Mesenchymal stem cell (in vitro differentiated cells and primary cell): ENCODE measurements around the gene GGT6.
A peak's percentile ranks its signal among the peaks of the same experiment; 100 is the strongest.

ENCODE experiments used
- DNase-seq: peaks from one replicate; pipeline ENCODE4 v3.0.0-alpha.2; 2013
- H2AFZ ChIP-seq: one replicate; pipeline ENCODE4 v1.6.1; 2013; ENCODE audit warnings: low read depth, mild to moderate bottlenecking, control low read depth, inconsistent platforms, low read length, moderate library complexity
- H2AK5ac ChIP-seq: 2 replicates; pipeline ENCODE4 v1.6.1; 2013; ENCODE audit warnings: low read length, moderate library complexity, mild to moderate bottlenecking, inconsistent platforms; ENCODE audit not compliant: severe bottlenecking
- H2BK120ac ChIP-seq: one replicate; pipeline ENCODE4 v1.6.1; 2013; ENCODE audit warnings: low read depth, mild to moderate bottlenecking, inconsistent platforms, low read length, moderate library complexity
- H2BK12ac ChIP-seq, 2 experiments: one replicate each; pipeline ENCODE4 v1.6.1; 2013; ENCODE audit warnings: inconsistent platforms in 2 of 2, low read length in 2 of 2, mild to moderate bottlenecking in 2 of 2, moderate library complexity in 2 of 2, control low read depth in 1 of 2
- H2BK15ac ChIP-seq: one replicate; pipeline ENCODE4 v1.6.1; 2013; ENCODE audit warnings: mild to moderate bottlenecking, low read depth, inconsistent platforms; ENCODE audit not compliant: poor library complexity, severe bottlenecking
- H2BK5ac ChIP-seq: 2 replicates; pipeline ENCODE4 v1.6.1; 2013; ENCODE audit warnings: low read depth, mild to moderate bottlenecking, low read length, control low read depth, inconsistent platforms; ENCODE audit not compliant: poor library complexity, severe bottlenecking
- H3K14ac ChIP-seq, 2 experiments: one replicate each; pipeline ENCODE4 v1.6.1; 2013; ENCODE audit warnings: inconsistent platforms in 2 of 2, low read length in 2 of 2, control low read depth in 1 of 2, mild to moderate bottlenecking in 1 of 2, moderate library complexity in 1 of 2
- H3K18ac ChIP-seq, 2 experiments: one replicate each; pipeline ENCODE4 v1.6.1; 2013; ENCODE audit warnings: inconsistent platforms in 2 of 2, low read length in 2 of 2, control low read depth in 1 of 2, low read depth in 1 of 2, mild to moderate bottlenecking in 1 of 2
- H3K23ac ChIP-seq, 2 experiments: one replicate each; pipeline ENCODE4 v1.6.1; 2013; ENCODE audit warnings: inconsistent platforms in 2 of 2, low read length in 2 of 2, mild to moderate bottlenecking in 2 of 2, moderate library complexity in 2 of 2, control low read depth in 1 of 2
- H3K27ac ChIP-seq: 2 replicates; pipeline ENCODE4 v1.5.1; 2013; ENCODE audit warnings: mild to moderate bottlenecking, moderate library complexity, low read length, control low read depth, inconsistent platforms; ENCODE audit not compliant: poor library complexity, severe bottlenecking
- H3K27me3 ChIP-seq, 2 experiments: 2 replicates each; pipeline versions ENCODE4 v1.6.1 to v1.7.0; 2013; ENCODE audit warnings: low read length in 2 of 2, mild to moderate bottlenecking in 2 of 2, moderate library complexity in 2 of 2, control low read depth in 1 of 2, inconsistent platforms in 1 of 2; ENCODE audit not compliant: control insufficient read depth in 1 of 2, insufficient read depth in 1 of 2
- H3K36me3 ChIP-seq, 2 experiments: 2 replicates each; pipeline versions ENCODE4 v1.6.1 to v1.7.0; 2013; ENCODE audit warnings: low read length in 2 of 2, control low read depth in 1 of 2, inconsistent platforms in 1 of 2, low read depth in 1 of 2, mild to moderate bottlenecking in 1 of 2; ENCODE audit not compliant: insufficient read depth in 2 of 2, control insufficient read depth in 1 of 2
- H3K4ac ChIP-seq, 2 experiments: one replicate each; pipeline ENCODE4 v1.6.1; 2013; ENCODE audit warnings: inconsistent platforms in 2 of 2, low read length in 2 of 2, mild to moderate bottlenecking in 2 of 2, moderate library complexity in 2 of 2, control low read depth in 1 of 2, low read depth in 1 of 2
- H3K4me1 ChIP-seq: 2 replicates; pipeline ENCODE4 v1.6.1; 2013; ENCODE audit warnings: low read depth, low read length, control low read depth; ENCODE audit not compliant: control insufficient read depth, insufficient read depth
- H3K4me2 ChIP-seq: 2 replicates; pipeline ENCODE4 v1.6.1; 2013; ENCODE audit warnings: low read length, mild to moderate bottlenecking, inconsistent platforms; ENCODE audit not compliant: poor library complexity, severe bottlenecking
- H3K4me3 ChIP-seq, 2 experiments: 2 replicates each; pipeline versions ENCODE4 v1.5.1 to v1.7.0; 2013; ENCODE audit warnings: low read length in 2 of 2, mild to moderate bottlenecking in 2 of 2, control low read depth in 1 of 2, low read depth in 1 of 2; ENCODE audit not compliant: insufficient read depth in 1 of 2
- H3K79me1 ChIP-seq: replicated peaks from 2 replicates; pipeline ENCODE4 v1.6.1; 2013; ENCODE audit warnings: mild to moderate bottlenecking, control low read depth, low read length, inconsistent platforms; ENCODE audit not compliant: poor library complexity, severe bottlenecking
- H3K9ac ChIP-seq: 2 replicates; pipeline ENCODE4 v1.7.0; 2013; ENCODE audit warnings: mild to moderate bottlenecking, low read length, moderate library complexity
- H3K9me3 ChIP-seq: 2 replicates; pipeline ENCODE4 v1.7.0; 2013; ENCODE audit warnings: mild to moderate bottlenecking, low read length; ENCODE audit not compliant: control insufficient read depth
- H4K8ac ChIP-seq: one replicate; pipeline ENCODE4 v1.6.1; 2013; ENCODE audit warnings: inconsistent platforms, mild to moderate bottlenecking, low read length, moderate library complexity
- H4K91ac ChIP-seq: one replicate; pipeline ENCODE4 v1.6.1; 2013; ENCODE audit warnings: mild to moderate bottlenecking, low read length, inconsistent platforms
- WGBS: methylation state at CpG from one replicate; pipeline ENCODE4 v1.1.7; 2013; ENCODE audit warnings: mixed read lengths; 5-methylcytosine and 5-hydroxymethylcytosine counted together

GGT6 gene

DNA sequence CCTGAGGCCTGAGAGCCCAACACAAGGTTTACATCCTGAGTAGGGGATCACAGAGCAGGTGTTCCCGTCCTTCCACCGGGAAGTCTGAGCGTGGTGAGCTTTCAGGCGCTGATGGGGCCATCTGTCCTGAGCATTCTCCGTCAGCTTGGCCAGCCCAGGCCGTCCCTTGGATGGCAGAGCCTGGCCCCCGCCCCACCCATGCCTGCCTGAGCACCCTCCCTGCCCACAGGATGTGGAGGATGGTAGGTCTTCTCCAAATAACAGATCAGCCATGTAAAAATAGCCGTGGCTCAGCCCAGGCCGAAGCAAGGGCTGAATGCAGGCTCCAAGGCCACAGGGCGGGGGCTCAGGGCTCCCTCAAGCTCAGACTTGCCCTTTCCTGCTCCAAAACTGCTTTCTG, 41.5 kb downstream of the GGT6 start:
- Histone ChIP-seq H2BK15ac (peak overlapping the region; percentile 36), H4K91ac (no peak overlapping the region), H3K36me3 (peaks cover 0 to 40% of the 10 kb centered on the region in 2 experiments), H4K8ac (no peak overlapping the region), H3K4me3 (no peak overlapping the region), H3K79me1 (peaks cover 3% of the 10 kb centered on the region), H3K14ac (peak overlapping the region in 1 of 2 experiments; percentile 8), H3K4me2 (no peak overlapping the region), H2BK120ac (no peak overlapping the region), H3K9ac (no peak overlapping the region), H3K27me3 (peaks cover 0 to 21% of the 10 kb centered on the region in 2 experiments), H3K9me3 (no peaks in the 10 kb centered on the region), H3K27ac (no peak overlapping the region), H2BK5ac (no peak overlapping the region), H3K18ac (no peak overlapping the region), H2AK5ac (no peak overlapping the region), H3K4ac (no peak overlapping the region), H3K4me1 (peaks cover 12% of the 10 kb centered on the region), H2AFZ (no peak overlapping the region), H2BK12ac (no peak overlapping the region), H3K23ac (no peak overlapping the region)
- WGBS = 88% methylated on average over 10 of the region's 10 CpGs
- no peak for DNase-seq

GRCh38 chr17:4516735-4517134, 43.6 kb downstream of the GGT6 start:
- no peak overlapping the region for H3K4me2 ChIP-seq
- H2BK120ac ChIP-seq = no peak overlapping the region
- H3K23ac ChIP-seq = no peak overlapping the region
- no peak overlapping the region for H2AK5ac ChIP-seq
- DNase-seq = no peak
- no peak overlapping the region for H3K27ac ChIP-seq
- H3K4me1 ChIP-seq = peaks cover 18% of the 10 kb centered on the region
- no peak overlapping the region for H2BK5ac ChIP-seq
- H2BK15ac ChIP-seq = no peak overlapping the region
- 96% methylated on average over 8 of the region's 11 CpGs for WGBS
- peaks cover 6% of the 10 kb centered on the region for H3K79me1 ChIP-seq
- no peak overlapping the region for H3K9ac ChIP-seq
- no peaks in the 10 kb centered on the region for H3K9me3 ChIP-seq
- H3K36me3 ChIP-seq = peaks cover 0 to 42% of the 10 kb centered on the region in 2 experiments
- no peak overlapping the region for H3K14ac ChIP-seq
- no peak overlapping the region for H2AFZ ChIP-seq
- peaks cover 7 to 28% of the 10 kb centered on the region in 2 experiments for H3K27me3 ChIP-seq
- no peak overlapping the region for H3K18ac ChIP-seq
- no peak overlapping the region for H4K91ac ChIP-seq
- no peak overlapping the region for H3K4ac ChIP-seq
- no peak overlapping the region for H4K8ac ChIP-seq
- no peak overlapping the region for H3K4me3 ChIP-seq
- no peak overlapping the region for H2BK12ac ChIP-seq

- peaks cover 0 to 42% of the 10 kb centered on the region in 2 experiments for H3K36me3 ChIP-seq
- H2BK120ac ChIP-seq = no peak overlapping the region
- peaks cover 15% of the 10 kb centered on the region for H3K4me1 ChIP-seq
- H2AK5ac ChIP-seq = no peak overlapping the region
- no peak overlapping the region for H3K4me2 ChIP-seq
- no peak overlapping the region for H3K27ac ChIP-seq
- 84% methylated on average over 5 of the region's 5 CpGs for WGBS
- no peak overlapping the region for H2BK15ac ChIP-seq
- H4K8ac ChIP-seq = no peak overlapping the region
- H3K9ac ChIP-seq = no peak overlapping the region
- H3K23ac ChIP-seq = no peak overlapping the region
- no peak overlapping the region for H2AFZ ChIP-seq
- H4K91ac ChIP-seq = peak overlapping the region; percentile 39
- peaks cover 13 to 39% of the 10 kb centered on the region in 2 experiments for H3K27me3 ChIP-seq
- no peak for DNase-seq
- no peak overlapping the region for H3K14ac ChIP-seq
- H2BK5ac ChIP-seq = no peak overlapping the region
- H2BK12ac ChIP-seq = no peak overlapping the region
- H3K79me1 ChIP-seq = peaks cover 6% of the 10 kb centered on the region
- no peak overlapping the region for H3K18ac ChIP-seq
- no peaks in the 10 kb centered on the region for H3K9me3 ChIP-seq
- no peak overlapping the region for H3K4me3 ChIP-seq
- H3K4ac ChIP-seq = no peak overlapping the region
Observed at GRCh38 chr17:4515501-4515900, 44.9 kb downstream of the GGT6 start.

- H3K9ac ChIP-seq = no peak overlapping the region
- H2BK12ac ChIP-seq = no peak overlapping the region
- H3K9me3 ChIP-seq = no peaks in the 10 kb centered on the region
- H3K4me2 ChIP-seq = no peak overlapping the region
- H3K4ac ChIP-seq = no peak overlapping the region
- H4K91ac ChIP-seq = no peak overlapping the region
- no peak for DNase-seq
- no peak overlapping the region for H2BK15ac ChIP-seq
- H3K27me3 ChIP-seq = peaks cover 15 to 46% of the 10 kb centered on the region in 2 experiments
- peaks cover 0 to 48% of the 10 kb centered on the region in 2 experiments for H3K36me3 ChIP-seq
- peaks cover 15% of the 10 kb centered on the region for H3K4me1 ChIP-seq
- H3K23ac ChIP-seq = no peak overlapping the region
- H2BK5ac ChIP-seq = no peak overlapping the region
- no peak overlapping the region for H2BK120ac ChIP-seq
- no peak overlapping the region for H2AFZ ChIP-seq
- 78% methylated on average over 8 of the region's 11 CpGs for WGBS
- H2AK5ac ChIP-seq = no peak overlapping the region
- peaks cover 6% of the 10 kb centered on the region for H3K79me1 ChIP-seq
- H3K18ac ChIP-seq = no peak overlapping the region
- H3K4me3 ChIP-seq = no peak overlapping the region
- H4K8ac ChIP-seq = no peak overlapping the region
- H3K14ac ChIP-seq = no peak overlapping the region
- no peak overlapping the region for H3K27ac ChIP-seq
Observed at GRCh38 chr17:4514779-4515178, 45.6 kb downstream of the GGT6 start.
